Activated CD8-positive, alpha-beta memory T cell treated with anti-CD3 and anti-CD28 coated beads for 48 hours (primary cell): ENCODE results near the gene PLCH1.
A peak's percentile ranks its signal among the peaks of the same experiment; 100 is the strongest.

Experiments
- DNase-seq, 3 experiments: peaks; one replicate each; pipeline ENCODE4 v3.0.0-alpha.2; 2020; ENCODE audit warnings: low read depth in 2 of 3, low spot score in 2 of 3

Gene PLCH1, protein sequence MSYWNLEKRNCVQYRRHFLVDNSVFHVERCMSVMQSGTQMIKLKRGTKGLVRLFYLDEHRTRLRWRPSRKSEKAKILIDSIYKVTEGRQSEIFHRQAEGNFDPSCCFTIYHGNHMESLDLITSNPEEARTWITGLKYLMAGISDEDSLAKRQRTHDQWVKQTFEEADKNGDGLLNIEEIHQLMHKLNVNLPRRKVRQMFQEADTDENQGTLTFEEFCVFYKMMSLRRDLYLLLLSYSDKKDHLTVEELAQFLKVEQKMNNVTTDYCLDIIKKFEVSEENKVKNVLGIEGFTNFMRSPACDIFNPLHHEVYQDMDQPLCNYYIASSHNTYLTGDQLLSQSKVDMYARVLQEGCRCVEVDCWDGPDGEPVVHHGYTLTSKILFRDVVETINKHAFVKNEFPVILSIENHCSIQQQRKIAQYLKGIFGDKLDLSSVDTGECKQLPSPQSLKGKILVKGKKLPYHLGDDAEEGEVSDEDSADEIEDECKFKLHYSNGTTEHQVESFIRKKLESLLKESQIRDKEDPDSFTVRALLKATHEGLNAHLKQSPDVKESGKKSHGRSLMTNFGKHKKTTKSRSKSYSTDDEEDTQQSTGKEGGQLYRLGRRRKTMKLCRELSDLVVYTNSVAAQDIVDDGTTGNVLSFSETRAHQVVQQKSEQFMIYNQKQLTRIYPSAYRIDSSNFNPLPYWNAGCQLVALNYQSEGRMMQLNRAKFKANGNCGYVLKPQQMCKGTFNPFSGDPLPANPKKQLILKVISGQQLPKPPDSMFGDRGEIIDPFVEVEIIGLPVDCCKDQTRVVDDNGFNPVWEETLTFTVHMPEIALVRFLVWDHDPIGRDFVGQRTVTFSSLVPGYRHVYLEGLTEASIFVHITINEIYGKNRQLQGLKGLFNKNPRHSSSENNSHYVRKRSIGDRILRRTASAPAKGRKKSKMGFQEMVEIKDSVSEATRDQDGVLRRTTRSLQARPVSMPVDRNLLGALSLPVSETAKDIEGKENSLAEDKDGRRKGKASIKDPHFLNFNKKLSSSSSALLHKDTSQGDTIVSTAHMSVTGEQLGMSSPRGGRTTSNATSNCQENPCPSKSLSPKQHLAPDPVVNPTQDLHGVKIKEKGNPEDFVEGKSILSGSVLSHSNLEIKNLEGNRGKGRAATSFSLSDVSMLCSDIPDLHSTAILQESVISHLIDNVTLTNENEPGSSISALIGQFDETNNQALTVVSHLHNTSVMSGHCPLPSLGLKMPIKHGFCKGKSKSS (N-terminal part only)

DNA sequence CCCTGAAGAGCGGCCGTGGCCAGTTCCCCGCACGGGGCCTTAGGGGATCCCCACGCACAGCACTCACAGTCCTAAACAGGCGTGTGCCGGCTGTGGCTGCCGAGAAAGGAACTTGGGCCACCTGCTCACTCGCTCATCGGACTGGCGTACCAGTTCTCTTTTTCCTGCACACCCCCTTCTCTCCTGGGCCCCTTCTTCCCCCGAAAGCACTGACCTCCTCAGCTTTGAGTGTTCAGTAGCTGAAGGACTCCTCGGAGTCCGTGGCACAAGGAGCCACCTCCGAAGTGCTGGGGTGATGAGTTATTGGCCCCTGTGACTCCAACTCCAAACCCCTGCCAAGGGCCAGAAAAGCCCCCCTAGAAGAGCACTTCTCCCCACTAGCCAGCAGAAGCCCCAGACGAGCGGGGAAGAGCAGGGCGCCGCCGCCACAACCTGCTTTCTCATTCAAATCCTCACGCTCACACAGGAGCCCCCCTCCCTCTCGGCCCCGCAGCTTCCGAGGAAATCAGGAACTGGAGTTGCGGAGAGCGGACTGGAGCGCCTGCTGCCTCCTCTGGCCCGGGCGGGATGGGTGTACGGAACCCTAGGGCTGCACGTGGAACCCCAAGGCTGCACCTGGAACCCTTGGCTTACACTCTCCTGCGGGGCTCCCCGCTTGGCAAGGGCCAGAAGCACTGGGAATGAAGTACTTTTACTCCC lies at the start of gene PLCH1:
TSS of gene PLCH1 (minus strand) at position 446 of the 699 bp plus-strand sequence. CDS start 40,847 bp downstream, outside the sequence.
- DNase-seq = peak in 1 of 3 experiments; percentile 4

- no peak for DNase-seq
Measured at GRCh38 chr3:155792532-155792931, 47.7 kb upstream of the PLCH1 start.

DNA sequence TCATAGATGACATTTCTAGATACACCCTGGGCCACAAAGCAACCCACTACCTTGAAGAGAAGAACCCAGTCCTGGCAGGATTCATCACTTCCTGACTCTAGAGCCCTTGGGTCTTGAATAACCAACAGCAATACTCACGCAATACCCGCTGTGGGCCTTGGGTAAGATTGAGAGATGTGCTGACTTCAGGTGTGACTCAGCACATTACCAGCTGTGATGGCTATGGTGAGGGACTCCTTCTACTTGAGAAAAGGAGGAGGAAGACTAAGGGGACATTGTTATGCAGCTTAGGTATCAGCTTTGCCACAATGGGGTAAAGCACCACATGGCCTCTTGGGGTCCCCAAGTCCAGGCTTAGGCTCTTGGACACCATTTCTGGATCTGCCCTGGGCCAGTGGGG lies 46.3 kb upstream of the PLCH1 start:
- no peak for DNase-seq

DNA sequence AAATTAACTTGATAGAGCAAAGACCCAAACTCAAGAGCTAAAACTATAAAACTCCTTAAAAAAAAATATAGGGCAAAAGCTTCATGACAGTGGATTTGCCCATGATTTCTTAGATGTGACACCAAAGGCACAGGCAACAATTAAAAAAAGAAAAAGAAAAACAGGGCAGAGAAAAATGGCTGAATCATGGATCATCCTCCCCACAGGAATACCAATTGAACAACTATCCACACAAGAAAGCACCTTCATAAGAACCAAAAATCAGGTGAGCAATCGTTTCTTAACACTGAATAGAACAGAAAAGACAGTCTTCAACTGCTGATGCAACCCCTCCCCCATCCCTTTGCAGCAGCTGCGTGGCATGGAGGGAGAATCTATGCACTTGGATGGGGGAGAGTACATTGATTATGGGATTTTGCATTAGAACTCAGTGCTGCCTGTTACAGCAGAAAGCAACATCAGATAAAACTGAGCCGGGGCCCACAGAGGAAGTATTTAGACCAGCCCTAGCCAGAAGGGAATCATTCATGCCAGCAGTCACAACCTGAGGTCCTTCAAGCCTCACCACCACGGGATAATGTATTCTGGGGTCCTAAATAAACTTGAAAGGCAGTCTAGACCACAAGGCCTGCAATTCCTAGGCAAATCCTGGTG lies 45.5 kb upstream of the PLCH1 start:
- no peak for DNase-seq

GRCh38 chr3:155785662-155786295 lies 40.9 kb upstream of the PLCH1 start:
- DNase-seq = no peak

DNA sequence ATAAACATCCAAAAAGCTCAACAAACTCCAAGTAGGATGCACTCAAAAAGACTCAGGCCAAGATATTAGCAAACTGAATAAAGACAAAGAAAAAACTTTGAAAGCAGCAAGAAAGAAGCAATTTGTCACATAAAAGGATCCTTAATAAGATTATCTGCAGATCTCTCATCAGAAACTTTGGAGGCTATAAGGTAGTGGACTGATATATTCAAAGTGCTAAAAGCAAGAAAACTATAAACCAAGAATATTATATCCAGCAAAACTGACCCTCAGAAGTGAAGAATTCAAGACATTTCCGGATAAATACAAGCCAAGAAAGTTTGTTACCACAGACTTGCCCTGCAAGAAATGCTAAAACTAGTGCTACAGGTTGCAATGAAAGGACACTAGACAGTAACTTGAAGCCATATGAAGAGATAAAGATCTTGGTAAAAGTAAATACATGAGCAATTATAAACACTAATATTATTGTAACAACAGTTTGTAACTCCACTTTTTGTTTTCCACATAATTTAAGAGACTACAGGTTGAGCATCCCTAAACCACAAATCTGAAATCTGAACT lies 37.6 kb upstream of the PLCH1 start:
- no peak for DNase-seq

GRCh38 chr3:155780291-155780690 lies 35.4 kb upstream of the PLCH1 start:
- no peak for DNase-seq

- DNase-seq = no peak
Measured at GRCh38 chr3:155778462-155778861, 33.6 kb upstream of the PLCH1 start.

DNA sequence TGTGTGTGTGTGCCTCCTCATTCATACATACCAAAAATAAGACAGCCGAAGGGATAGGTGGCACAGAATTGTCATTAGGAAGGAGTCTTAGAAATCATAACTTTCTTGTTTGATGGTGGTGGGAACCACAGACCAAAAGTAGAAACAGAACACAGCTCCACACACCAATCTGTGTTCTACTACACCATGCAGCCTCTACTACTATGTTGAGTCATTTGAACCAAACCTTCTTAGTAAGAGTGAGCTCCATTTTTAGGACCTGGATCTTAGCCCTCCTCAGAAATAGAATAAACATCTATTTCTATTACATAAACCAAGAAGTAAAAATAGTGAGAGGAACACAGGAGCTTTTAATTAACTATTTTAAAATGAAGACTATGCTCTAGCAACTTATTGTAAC lies 27.9 kb upstream of the PLCH1 start:
- DNase-seq = no peak

GRCh38 chr3:155771126-155771525 lies 26.3 kb upstream of the PLCH1 start:
- no peak for DNase-seq

DNA sequence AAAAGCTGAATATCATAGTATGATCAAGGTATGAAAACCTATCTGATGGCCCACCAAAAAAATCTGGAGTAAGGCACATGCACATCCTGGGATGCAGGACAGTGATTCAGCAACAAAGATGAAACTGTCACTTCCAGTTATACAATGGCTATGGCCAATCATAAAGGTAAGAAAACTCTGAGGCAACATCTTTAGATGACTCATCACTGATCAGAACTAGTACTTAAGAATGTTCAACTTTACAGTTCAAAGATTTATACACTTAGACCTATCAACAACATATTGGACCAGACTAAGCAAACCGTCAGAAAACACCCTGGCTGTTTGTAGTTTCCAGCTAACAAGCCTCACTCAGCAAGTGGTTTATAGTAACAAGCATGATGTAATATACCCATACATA lies 21.3 kb upstream of the PLCH1 start:
- DNase-seq = no peak

GRCh38 chr3:155763870-155764463 lies 19.1 kb upstream of the PLCH1 start:
- no peak for DNase-seq

DNA sequence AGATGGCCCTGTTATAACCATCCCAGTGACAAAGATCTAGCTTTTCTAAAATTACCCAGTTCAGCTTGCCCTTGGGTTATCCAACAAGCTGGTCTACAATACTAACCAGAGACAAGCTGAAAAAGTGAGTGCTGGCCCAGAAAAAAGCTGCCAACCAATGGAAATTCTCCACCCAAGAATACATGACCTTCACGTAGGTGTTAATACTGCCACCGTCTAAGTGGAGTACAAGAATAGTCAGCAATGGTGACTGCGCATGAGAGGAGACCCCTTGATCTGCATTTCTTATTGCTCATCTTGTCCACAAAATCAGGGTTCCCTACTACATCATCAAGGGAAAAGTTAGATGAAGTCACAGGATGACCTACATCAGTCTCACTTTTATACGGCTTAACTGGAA lies 15.8 kb upstream of the PLCH1 start:
- DNase-seq = no peak

DNA sequence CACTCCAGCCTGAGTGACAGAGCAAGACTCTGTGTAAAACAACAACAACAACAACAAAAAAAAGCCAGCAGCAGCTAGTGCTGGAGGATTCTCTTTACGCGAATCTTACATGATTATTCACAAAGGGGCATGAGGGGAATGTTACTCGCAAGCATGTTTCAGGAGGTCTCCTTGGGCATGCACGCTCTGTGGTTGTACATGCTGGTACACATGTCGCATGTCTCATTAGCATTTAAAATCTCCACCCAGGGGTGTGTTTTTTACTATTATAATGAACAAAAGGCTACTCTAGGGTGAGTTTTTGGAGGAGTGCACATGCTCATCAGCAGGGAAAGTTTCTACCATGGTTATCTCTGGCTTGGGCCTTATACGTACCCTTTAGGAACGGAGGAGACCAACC lies 12.7 kb upstream of the PLCH1 start:
- no peak for DNase-seq

DNA sequence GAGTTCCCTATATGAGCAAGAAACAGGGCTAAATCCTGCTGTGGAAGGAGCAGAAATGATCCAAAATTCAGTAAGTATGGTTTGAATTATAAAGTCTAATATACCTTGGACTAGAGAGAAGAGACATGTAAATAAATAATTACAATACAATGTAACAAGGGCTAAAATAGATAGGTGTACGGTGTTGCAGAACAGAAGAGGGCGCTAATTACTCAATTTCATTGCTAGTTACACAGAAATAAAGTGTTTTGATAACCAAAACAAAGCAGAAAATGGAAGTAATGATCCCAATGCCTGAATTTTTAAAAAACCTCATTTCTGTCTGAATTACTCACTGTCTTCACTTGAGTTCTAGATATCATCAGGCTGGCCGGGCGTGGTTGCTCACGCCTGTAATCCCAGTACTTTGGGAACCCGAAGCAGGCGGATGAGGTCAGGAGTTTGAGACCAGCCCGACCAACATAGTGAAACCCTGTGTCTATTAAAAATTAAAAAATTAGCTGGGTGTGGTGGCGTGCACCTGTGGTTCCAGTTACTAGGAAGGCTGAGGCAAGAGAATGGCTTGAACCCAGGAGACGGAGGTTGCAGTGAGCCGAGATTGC lies 8.3 kb upstream of the PLCH1 start:
- DNase-seq = no peak

DNA sequence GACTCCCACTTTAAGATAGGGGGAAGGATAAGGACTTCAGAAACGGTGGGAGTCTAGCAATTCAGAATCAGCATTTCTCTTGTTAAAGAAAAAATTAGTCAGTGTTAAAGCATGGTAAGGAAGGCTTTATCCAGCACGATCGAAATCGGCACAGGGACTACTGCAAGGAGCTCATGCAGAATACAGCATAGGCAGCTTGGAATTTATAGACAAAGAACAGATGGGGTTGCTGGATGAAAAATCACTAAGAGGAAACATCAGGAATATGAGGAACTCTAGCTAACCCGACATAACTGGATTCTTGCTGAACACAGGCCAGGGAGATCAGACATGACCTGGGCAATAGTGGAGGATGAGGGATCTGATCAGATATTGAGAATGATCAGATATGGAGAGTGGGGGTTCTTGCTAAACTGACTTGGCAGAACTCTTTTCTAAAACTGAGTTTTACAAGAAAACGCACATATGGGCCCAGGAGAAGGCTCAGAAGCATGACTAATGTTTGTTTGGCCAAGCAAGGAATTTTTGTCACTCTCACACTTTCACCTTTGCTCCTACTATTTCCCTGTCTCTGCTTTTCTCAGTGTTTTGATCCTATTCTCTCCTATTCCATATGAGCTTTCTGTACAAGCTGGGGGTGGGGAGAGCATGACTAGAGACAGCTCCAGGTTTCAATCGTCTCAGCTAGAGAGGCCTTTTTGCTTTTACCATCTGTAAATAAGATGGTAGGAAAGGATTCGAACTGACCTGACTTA lies 3.9 kb upstream of the PLCH1 start:
- no peak for DNase-seq

GRCh38 chr3:155747946-155748290 lies 3.0 kb upstream of the PLCH1 start:
- DNase-seq = no peak

- no peak for DNase-seq
Measured at GRCh38 chr3:155747286-155747945, 2.5 kb upstream of the PLCH1 start.
